ENCODE results near the gene PRKN.

Gene PRKN

DNA sequence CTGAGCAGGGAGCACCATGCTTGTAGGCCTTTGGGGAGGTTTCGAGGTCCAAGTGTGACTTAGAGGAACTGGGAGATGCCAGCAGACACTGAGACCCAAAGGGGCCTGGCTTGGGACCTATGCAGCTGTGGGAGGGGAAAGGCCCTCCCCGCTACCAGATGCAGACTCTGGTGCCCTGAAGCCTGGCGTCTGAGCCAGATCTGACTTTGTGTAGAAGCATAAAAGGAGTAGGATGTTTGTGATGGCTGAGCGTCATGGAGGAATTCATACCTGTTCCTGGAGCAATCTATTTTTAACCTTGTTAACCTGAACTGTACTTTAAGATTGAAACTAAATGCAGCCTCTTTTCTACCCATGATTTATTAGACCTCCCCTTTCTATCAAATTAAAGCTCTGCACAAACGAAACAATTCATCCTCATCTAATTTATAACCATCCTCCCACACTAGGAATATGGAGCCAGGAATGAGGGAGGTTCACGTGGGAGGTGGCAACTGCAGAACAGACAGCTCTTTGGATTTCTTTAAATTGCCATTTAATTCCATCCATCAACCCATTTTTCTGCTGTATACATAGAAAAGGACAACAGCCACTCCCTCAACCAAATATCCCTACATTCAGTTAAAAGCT is 1281.2 kb downstream of the PRKN start:
- Histone ChIP-seq H2BK5ac (ENCODE audit: low read depth, low read length, poor library complexity, severe bottlenecking) (no peak overlapping the region), H3K27me3 (ENCODE audit: control insufficient read depth in 1 of 2, insufficient read depth in 1 of 2, low read length in 2 of 2) (no peaks in the 10 kb centered on the region), H3K4me2 (ENCODE audit: low read length, poor library complexity, severe bottlenecking) (no peak overlapping the region), H2BK15ac (ENCODE audit: low read depth, poor library complexity, severe bottlenecking) (no peak overlapping the region), H3K36me3 (ENCODE audit: control insufficient read depth in 1 of 2, insufficient read depth in 2 of 2, low read depth in 1 of 2, low read length in 2 of 2) (no peaks in the 10 kb centered on the region), H3K4me1 (ENCODE audit: control insufficient read depth, insufficient read depth, low read depth, low read length) (peaks cover 7% of the 10 kb centered on the region), H2AFZ (ENCODE audit: low read depth, low read length) (no peak overlapping the region), H3K79me1 (replicated peaks; ENCODE audit: low read length, poor library complexity, severe bottlenecking) (no peaks in the 10 kb centered on the region), H2BK12ac (ENCODE audit: low read length in 2 of 2) (no peak overlapping the region), H3K23ac (ENCODE audit: low read length in 2 of 2) (no peak overlapping the region), H3K18ac (ENCODE audit: low read depth in 1 of 2, low read length in 2 of 2) (no peak overlapping the region), H3K14ac (ENCODE audit: low read length in 2 of 2) (no peak overlapping the region), H3K9ac (ENCODE audit: low read length) (no peak overlapping the region), H2AK5ac (ENCODE audit: low read length, severe bottlenecking) (no peak overlapping the region), H3K4ac (ENCODE audit: low read depth in 1 of 2, low read length in 2 of 2) (no peak overlapping the region), H3K27ac (ENCODE audit: low read length, poor library complexity, severe bottlenecking) (no peak overlapping the region), H3K4me3 (ENCODE audit: insufficient read depth in 1 of 2, low read depth in 1 of 2, low read length in 2 of 2) (no peak overlapping the region), H4K8ac (ENCODE audit: low read length) (no peak overlapping the region), H2BK120ac (ENCODE audit: low read depth, low read length) (no peak overlapping the region), H3K9me3 (ENCODE audit: control insufficient read depth, low read length) (no peaks in the 10 kb centered on the region), H4K91ac (ENCODE audit: low read length) (no peak overlapping the region)
- DNase-seq, result no peak
- WGBS, result 88% methylated on average over 6 of the region's 6 CpGs

DNA sequence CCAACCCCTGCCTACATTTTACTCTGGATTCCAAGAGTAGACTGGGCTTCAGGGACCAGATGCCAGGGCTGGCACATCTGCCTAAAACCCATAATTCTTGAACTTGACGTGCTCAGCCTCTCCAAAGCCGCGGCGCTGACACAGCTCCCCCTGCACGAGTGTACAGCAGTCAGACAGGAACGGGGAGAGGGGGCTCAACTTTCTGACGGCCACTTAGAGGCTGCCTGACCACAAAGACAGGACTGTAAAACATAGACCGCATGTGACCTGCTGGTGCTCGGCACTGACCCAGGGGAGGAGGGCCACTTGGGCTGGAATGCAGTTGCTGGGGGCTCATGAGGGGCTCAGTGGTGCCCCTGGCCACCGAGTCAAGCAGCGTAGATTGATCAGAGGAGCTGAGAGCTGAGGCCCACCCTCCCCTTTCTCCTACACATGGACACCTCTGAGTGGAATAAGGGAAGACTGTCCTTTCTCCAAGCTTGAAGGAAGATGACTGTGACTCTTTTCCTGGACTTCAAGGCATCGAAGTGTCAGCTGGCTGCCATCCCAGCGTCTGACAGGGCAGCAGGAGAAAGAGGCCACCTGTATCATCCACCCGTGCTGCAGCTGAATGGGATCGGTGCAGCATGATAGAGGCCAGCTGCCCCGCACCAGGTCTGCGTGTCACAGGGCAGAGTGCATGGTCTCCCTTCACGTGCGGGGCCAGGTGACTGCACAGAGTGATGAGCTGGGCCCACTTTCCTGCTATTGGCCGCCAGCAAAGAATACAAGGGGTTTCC is 1282.4 kb downstream of the PRKN start:
- H3K27ac ChIP-seq (ENCODE audit: low read length, poor library complexity, severe bottlenecking), result no peak overlapping the region
- no peaks in the 10 kb centered on the region for H3K36me3 ChIP-seq (ENCODE audit: control insufficient read depth in 1 of 2, insufficient read depth in 2 of 2, low read depth in 1 of 2, low read length in 2 of 2)
- H3K4me3 ChIP-seq (ENCODE audit: insufficient read depth in 1 of 2, low read depth in 1 of 2, low read length in 2 of 2), result peak overlapping the region in 1 of 2 experiments; percentile 7
- no peaks in the 10 kb centered on the region for H3K9me3 ChIP-seq (ENCODE audit: control insufficient read depth, low read length)
- H3K14ac ChIP-seq (ENCODE audit: low read length in 2 of 2), result no peak overlapping the region
- peak overlapping the region in 1 of 2 experiments; percentile 18 for H3K23ac ChIP-seq (ENCODE audit: low read length in 2 of 2)
- no peak overlapping the region for H3K9ac ChIP-seq (ENCODE audit: low read length)
- no peak overlapping the region for H2BK120ac ChIP-seq (ENCODE audit: low read depth, low read length)
- H4K8ac ChIP-seq (ENCODE audit: low read length), result peak overlapping the region; percentile 57
- H2BK12ac ChIP-seq (ENCODE audit: low read length in 2 of 2), result peak overlapping the region in 1 of 2 experiments; percentile 31
- no peak overlapping the region for H2BK5ac ChIP-seq (ENCODE audit: low read depth, low read length, poor library complexity, severe bottlenecking)
- no peak overlapping the region for H3K18ac ChIP-seq (ENCODE audit: low read depth in 1 of 2, low read length in 2 of 2)
- WGBS, result 61% methylated on average over 18 of the region's 20 CpGs
- peak; percentile 25 for DNase-seq
- H3K4ac ChIP-seq (ENCODE audit: low read depth in 1 of 2, low read length in 2 of 2), result no peak overlapping the region
- H3K4me1 ChIP-seq (ENCODE audit: control insufficient read depth, insufficient read depth, low read depth, low read length), result peaks cover 7% of the 10 kb centered on the region
- H3K27me3 ChIP-seq (ENCODE audit: control insufficient read depth in 1 of 2, insufficient read depth in 1 of 2, low read length in 2 of 2), result no peaks in the 10 kb centered on the region
- H4K91ac ChIP-seq (ENCODE audit: low read length), result no peak overlapping the region
- peak overlapping the region; percentile 61 for H2AK5ac ChIP-seq (ENCODE audit: low read length, severe bottlenecking)
- no peak overlapping the region for H2BK15ac ChIP-seq (ENCODE audit: low read depth, poor library complexity, severe bottlenecking)
- H3K4me2 ChIP-seq (ENCODE audit: low read length, poor library complexity, severe bottlenecking), result no peak overlapping the region
- peak overlapping the region; percentile 10 for H2AFZ ChIP-seq (ENCODE audit: low read depth, low read length)
- no peaks in the 10 kb centered on the region for H3K79me1 ChIP-seq (replicated peaks; ENCODE audit: low read length, poor library complexity, severe bottlenecking)

DNA sequence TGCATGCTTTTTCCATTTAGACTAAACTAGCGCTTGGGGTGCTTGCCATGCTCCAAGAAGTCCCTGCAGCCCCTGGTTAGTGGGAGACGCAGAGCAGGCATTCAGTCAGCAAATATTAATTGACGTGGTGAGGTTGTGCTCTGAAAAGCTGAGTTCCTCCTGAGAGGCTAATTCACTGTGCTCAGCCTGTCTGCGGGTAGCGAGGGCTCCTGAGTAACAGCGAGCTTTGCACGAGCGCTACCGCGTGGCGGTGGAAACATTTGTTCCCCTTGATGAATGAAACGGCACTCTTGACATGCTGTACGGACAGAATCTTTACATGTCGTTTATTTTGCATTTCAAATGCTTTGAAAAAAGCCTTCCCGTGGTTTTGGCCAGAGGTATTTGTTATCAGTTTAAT is 1283.1 kb downstream of the PRKN start:
- 39% methylated on average over 13 of the region's 15 CpGs for WGBS
- Histone ChIP-seq H3K23ac (ENCODE audit: low read length in 2 of 2) (no peak overlapping the region), H2AFZ (ENCODE audit: low read depth, low read length) (no peak overlapping the region), H3K9me3 (ENCODE audit: control insufficient read depth, low read length) (no peaks in the 10 kb centered on the region), H3K18ac (ENCODE audit: low read depth in 1 of 2, low read length in 2 of 2) (no peak overlapping the region), H2AK5ac (ENCODE audit: low read length, severe bottlenecking) (no peak overlapping the region), H3K36me3 (ENCODE audit: control insufficient read depth in 1 of 2, insufficient read depth in 2 of 2, low read depth in 1 of 2, low read length in 2 of 2) (no peaks in the 10 kb centered on the region), H3K79me1 (replicated peaks; ENCODE audit: low read length, poor library complexity, severe bottlenecking) (no peaks in the 10 kb centered on the region), H2BK15ac (ENCODE audit: low read depth, poor library complexity, severe bottlenecking) (no peak overlapping the region), H3K4me1 (ENCODE audit: control insufficient read depth, insufficient read depth, low read depth, low read length) (peaks cover 7% of the 10 kb centered on the region), H3K4ac (ENCODE audit: low read depth in 1 of 2, low read length in 2 of 2) (no peak overlapping the region), H4K91ac (ENCODE audit: low read length) (no peak overlapping the region), H3K14ac (ENCODE audit: low read length in 2 of 2) (no peak overlapping the region), H3K4me2 (ENCODE audit: low read length, poor library complexity, severe bottlenecking) (no peak overlapping the region), H2BK5ac (ENCODE audit: low read depth, low read length, poor library complexity, severe bottlenecking) (no peak overlapping the region), H4K8ac (ENCODE audit: low read length) (no peak overlapping the region), H3K4me3 (ENCODE audit: insufficient read depth in 1 of 2, low read depth in 1 of 2, low read length in 2 of 2) (no peak overlapping the region), H2BK120ac (ENCODE audit: low read depth, low read length) (no peak overlapping the region), H3K27me3 (ENCODE audit: control insufficient read depth in 1 of 2, insufficient read depth in 1 of 2, low read length in 2 of 2) (no peaks in the 10 kb centered on the region), H3K9ac (ENCODE audit: low read length) (no peak overlapping the region), H3K27ac (ENCODE audit: low read length, poor library complexity, severe bottlenecking) (no peak overlapping the region), H2BK12ac (ENCODE audit: low read length in 2 of 2) (no peak overlapping the region)
- peak; percentile 41 for DNase-seq

DNA sequence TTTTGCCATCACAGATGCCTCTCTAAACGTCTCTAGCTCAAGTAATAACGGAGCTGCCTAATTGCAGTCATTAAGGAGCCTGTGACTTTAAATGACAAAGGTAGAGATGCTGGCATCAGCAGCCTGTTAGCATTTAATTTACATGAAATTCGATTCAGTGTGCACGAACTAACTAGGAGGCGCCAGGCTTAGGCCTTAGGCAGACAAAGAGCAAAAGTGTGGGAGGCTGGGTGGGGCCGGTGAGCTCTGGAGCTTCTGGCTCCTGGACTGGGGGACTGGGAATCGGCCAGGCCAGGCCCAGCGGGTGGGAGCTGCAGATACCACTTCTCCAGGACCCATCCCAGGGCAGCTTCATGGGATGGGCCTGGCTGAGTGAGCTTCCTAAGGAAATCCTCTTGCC is 1283.7 kb downstream of the PRKN start:
- Histone ChIP-seq H3K4me1 (ENCODE audit: control insufficient read depth, insufficient read depth, low read depth, low read length) (peaks cover 7% of the 10 kb centered on the region), H3K27ac (ENCODE audit: low read length, poor library complexity, severe bottlenecking) (no peak overlapping the region), H3K14ac (ENCODE audit: low read length in 2 of 2) (no peak overlapping the region), H3K4me3 (ENCODE audit: insufficient read depth in 1 of 2, low read depth in 1 of 2, low read length in 2 of 2) (no peak overlapping the region), H3K9ac (ENCODE audit: low read length) (no peak overlapping the region), H2BK5ac (ENCODE audit: low read depth, low read length, poor library complexity, severe bottlenecking) (no peak overlapping the region), H3K4ac (ENCODE audit: low read depth in 1 of 2, low read length in 2 of 2) (no peak overlapping the region), H2AK5ac (ENCODE audit: low read length, severe bottlenecking) (no peak overlapping the region), H2BK120ac (ENCODE audit: low read depth, low read length) (no peak overlapping the region), H2AFZ (ENCODE audit: low read depth, low read length) (no peak overlapping the region), H3K9me3 (ENCODE audit: control insufficient read depth, low read length) (no peaks in the 10 kb centered on the region), H2BK12ac (ENCODE audit: low read length in 2 of 2) (no peak overlapping the region), H3K79me1 (replicated peaks; ENCODE audit: low read length, poor library complexity, severe bottlenecking) (no peaks in the 10 kb centered on the region), H3K27me3 (ENCODE audit: control insufficient read depth in 1 of 2, insufficient read depth in 1 of 2, low read length in 2 of 2) (no peaks in the 10 kb centered on the region), H3K4me2 (ENCODE audit: low read length, poor library complexity, severe bottlenecking) (no peak overlapping the region), H3K18ac (ENCODE audit: low read depth in 1 of 2, low read length in 2 of 2) (no peak overlapping the region), H4K8ac (ENCODE audit: low read length) (no peak overlapping the region), H2BK15ac (ENCODE audit: low read depth, poor library complexity, severe bottlenecking) (no peak overlapping the region), H3K36me3 (ENCODE audit: control insufficient read depth in 1 of 2, insufficient read depth in 2 of 2, low read depth in 1 of 2, low read length in 2 of 2) (no peaks in the 10 kb centered on the region), H3K23ac (ENCODE audit: low read length in 2 of 2) (no peak overlapping the region), H4K91ac (ENCODE audit: low read length) (no peak overlapping the region)
- WGBS, result 31% methylated on average over 8 of the region's 8 CpGs
- no peak for DNase-seq
